HT-29 (cell line): ENCODE measurements around the gene ECPAS. TPM values are rescaled to one million over a fixed set of nuclear protein-coding genes. Genes with fewer than 3 reads are reported as not detected.
A peak's percentile ranks its signal among the peaks of the same experiment; 100 is the strongest.
"Not testable (repeated sequence)": the region's sequence is repeated elsewhere in the genome, so short reads cannot be mapped to it uniquely, and the experiment has no call there.

Experiments used
- DNase-seq: peaks from one replicate; pipeline ENCODE4 v3.0.0-alpha.2; 2015; ENCODE audit warnings: low spot score
- total RNA-seq: library from RNA; depleted of rRNA; stranded (reverse); fragments of >200 nt; shearing (Covaris generic); gene quantifications from 2 replicates; pipeline ENCODE4 v1.2.3, GENCODE V29; 2014

ECPAS gene
- total RNA-seq, 1 experiment from 2014 or later = 35.9 TPM

GRCh38 chr9:111413996-111414395, 70.2 kb downstream of the ECPAS start:
- DNase-seq = no peak

GRCh38 chr9:111412280-111412679, 71.9 kb downstream of the ECPAS start:
- no peak for DNase-seq

GRCh38 chr9:111411266-111411665, 72.9 kb downstream of the ECPAS start:
- no peak for DNase-seq

GRCh38 chr9:111407813-111408212, 76.4 kb downstream of the ECPAS start:
- no peak for DNase-seq

- no peak for DNase-seq
Observed at GRCh38 chr9:111405701-111406100, 78.5 kb downstream of the ECPAS start.

GRCh38 chr9:111401486-111401885, 82.7 kb downstream of the ECPAS start:
- not testable (repeated sequence) for DNase-seq

GRCh38 chr9:111400564-111400898, 83.7 kb downstream of the ECPAS start:
- DNase-seq = no peak

GRCh38 chr9:111399772-111400563, 84.2 kb downstream of the ECPAS start:
- peak; percentile 72 for DNase-seq

- no peak for DNase-seq
Observed at GRCh38 chr9:111399211-111399739, 84.9 kb downstream of the ECPAS start.

- DNase-seq = no peak
Observed at GRCh38 chr9:111393971-111394370, 90.2 kb downstream of the ECPAS start.

- DNase-seq = no peak
Observed at GRCh38 chr9:111389406-111389805, 94.8 kb downstream of the ECPAS start.

- DNase-seq = no peak
Observed at GRCh38 chr9:111386386-111386785, 97.8 kb downstream of the ECPAS start.

- no peak for DNase-seq
Observed at GRCh38 chr9:111381006-111381405, 103.2 kb downstream of the ECPAS start.

GRCh38 chr9:111375817-111376564, 108.2 kb downstream of the ECPAS start:
- no peak for DNase-seq

- no peak for DNase-seq
Observed at GRCh38 chr9:111375062-111375461, 109.1 kb downstream of the ECPAS start.

- no peak for DNase-seq
Observed at GRCh38 chr9:111372297-111372696, 111.9 kb downstream of the ECPAS start.

- DNase-seq = no peak
Observed at GRCh38 chr9:111366978-111367377, 117.2 kb downstream of the ECPAS start.

- DNase-seq = no peak
Observed at GRCh38 chr9:111362526-111362925, 121.7 kb downstream of the ECPAS start.

GRCh38 chr9:111360881-111361280, 123.3 kb downstream of the ECPAS start:
- DNase-seq = no peak

GRCh38 chr9:111356481-111357244, 127.5 kb downstream of the ECPAS start:
- no peak for DNase-seq

GRCh38 chr9:111352545-111352944, 131.6 kb downstream of the ECPAS start:
- no peak for DNase-seq

GRCh38 chr9:111350556-111350955, 133.6 kb downstream of the ECPAS start:
- DNase-seq = no peak
